ENCODE data around the gene PHF5A.

DNA sequence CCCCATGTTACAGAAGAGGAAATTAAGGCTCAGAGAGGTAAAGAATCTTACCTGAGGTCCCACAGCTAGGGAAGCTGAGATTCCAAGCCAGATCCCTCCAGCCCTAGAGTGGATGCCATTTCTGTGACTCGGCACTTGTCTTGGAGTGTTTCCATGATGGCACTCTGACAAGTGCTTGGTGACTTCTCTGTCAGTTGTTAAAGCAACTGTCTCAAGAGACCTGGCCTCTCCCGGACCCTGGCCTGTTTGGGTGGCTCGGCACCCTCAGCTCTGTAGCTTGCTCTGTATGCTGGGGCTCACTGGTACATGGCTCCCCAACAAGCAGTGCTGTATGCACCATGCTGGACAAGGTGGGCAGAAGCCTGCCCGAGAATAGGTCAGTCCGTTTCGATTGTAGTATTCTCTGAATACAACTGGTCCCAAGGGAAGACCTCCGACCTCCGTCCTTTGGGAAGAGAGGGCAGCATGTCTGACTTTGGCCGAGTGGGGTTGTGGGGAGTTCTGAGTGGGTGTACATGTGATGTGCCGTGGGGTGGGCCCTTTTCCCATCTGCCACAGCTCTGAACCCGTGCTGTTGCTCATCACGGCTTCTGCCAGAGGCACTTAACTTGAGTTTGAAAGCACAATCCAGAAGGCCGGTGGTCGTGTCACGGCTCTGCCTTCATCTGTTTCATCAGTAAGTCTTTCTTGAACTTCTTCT is 12.8 kb upstream of the PHF5A start:
- TF ChIP-seq, protein P1, sequence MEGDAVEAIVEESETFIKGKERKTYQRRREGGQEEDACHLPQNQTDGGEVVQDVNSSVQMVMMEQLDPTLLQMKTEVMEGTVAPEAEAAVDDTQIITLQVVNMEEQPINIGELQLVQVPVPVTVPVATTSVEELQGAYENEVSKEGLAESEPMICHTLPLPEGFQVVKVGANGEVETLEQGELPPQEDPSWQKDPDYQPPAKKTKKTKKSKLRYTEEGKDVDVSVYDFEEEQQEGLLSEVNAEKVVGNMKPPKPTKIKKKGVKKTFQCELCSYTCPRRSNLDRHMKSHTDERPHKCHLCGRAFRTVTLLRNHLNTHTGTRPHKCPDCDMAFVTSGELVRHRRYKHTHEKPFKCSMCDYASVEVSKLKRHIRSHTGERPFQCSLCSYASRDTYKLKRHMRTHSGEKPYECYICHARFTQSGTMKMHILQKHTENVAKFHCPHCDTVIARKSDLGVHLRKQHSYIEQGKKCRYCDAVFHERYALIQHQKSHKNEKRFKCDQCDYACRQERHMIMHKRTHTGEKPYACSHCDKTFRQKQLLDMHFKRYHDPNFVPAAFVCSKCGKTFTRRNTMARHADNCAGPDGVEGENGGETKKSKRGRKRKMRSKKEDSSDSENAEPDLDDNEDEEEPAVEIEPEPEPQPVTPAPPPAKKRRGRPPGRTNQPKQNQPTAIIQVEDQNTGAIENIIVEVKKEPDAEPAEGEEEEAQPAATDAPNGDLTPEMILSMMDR (IDR thresholded peaks at IDR 0.05 in 4 of 5, conservative IDR thresholded peaks at IDR 0.05 in 1 of 5), result no peak
- TF ChIP-seq POLR2A (IDR thresholded peaks at IDR 0.05), result peak in 1 of 2 donors; percentile 24
